Measurements from ENCODE around the gene SYNM.
"Not testable (repeated sequence)": the region's sequence is repeated elsewhere in the genome, so short reads cannot be mapped to it uniquely, and the experiment has no call there.

SYNM gene, protein sequence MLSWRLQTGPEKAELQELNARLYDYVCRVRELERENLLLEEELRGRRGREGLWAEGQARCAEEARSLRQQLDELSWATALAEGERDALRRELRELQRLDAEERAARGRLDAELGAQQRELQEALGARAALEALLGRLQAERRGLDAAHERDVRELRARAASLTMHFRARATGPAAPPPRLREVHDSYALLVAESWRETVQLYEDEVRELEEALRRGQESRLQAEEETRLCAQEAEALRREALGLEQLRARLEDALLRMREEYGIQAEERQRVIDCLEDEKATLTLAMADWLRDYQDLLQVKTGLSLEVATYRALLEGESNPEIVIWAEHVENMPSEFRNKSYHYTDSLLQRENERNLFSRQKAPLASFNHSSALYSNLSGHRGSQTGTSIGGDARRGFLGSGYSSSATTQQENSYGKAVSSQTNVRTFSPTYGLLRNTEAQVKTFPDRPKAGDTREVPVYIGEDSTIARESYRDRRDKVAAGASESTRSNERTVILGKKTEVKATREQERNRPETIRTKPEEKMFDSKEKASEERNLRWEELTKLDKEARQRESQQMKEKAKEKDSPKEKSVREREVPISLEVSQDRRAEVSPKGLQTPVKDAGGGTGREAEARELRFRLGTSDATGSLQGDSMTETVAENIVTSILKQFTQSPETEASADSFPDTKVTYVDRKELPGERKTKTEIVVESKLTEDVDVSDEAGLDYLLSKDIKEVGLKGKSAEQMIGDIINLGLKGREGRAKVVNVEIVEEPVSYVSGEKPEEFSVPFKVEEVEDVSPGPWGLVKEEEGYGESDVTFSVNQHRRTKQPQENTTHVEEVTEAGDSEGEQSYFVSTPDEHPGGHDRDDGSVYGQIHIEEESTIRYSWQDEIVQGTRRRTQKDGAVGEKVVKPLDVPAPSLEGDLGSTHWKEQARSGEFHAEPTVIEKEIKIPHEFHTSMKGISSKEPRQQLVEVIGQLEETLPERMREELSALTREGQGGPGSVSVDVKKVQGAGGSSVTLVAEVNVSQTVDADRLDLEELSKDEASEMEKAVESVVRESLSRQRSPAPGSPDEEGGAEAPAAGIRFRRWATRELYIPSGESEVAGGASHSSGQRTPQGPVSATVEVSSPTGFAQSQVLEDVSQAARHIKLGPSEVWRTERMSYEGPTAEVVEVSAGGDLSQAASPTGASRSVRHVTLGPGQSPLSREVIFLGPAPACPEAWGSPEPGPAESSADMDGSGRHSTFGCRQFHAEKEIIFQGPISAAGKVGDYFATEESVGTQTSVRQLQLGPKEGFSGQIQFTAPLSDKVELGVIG (N-terminal part only)

DNA sequence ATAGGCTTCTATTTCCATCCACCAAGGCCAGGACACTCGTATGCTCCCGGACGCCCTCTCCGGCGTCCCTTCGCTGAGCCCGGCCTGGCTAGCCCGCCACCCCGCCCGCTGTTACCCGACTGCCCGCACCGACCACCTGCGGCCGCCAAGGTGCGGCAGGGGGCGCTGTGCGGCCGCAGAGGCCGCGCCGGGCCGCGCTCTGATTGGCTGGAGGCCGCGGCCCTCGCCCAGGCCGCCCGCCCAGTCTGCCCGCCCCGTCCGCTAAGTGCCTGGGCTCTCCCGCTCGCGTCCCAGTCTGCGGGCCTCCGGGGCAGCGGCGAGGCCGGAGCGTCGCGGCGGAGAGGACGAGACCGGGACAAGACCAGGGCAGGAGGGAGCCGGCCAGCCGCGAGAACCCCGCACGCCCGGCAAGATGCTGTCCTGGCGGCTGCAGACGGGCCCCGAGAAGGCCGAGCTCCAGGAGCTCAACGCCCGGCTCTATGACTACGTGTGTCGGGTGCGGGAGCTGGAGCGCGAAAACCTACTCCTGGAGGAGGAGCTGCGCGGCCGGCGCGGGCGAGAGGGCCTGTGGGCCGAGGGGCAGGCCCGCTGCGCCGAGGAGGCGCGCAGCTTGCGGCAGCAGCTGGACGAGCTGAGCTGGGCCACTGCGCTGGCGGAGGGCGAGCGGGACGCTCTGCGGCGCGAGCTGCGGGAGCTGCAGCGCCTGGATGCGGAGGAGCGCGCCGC, at the start of gene SYNM:
SYNM (plus strand) TSS at position 293 of the 726 bp plus-strand sequence; CDS start at position 413, 120 bp downstream.
- DNase-seq (ENCODE audit: low read depth in 2 of 2, low spot score in 1 of 2): no peak

DNA sequence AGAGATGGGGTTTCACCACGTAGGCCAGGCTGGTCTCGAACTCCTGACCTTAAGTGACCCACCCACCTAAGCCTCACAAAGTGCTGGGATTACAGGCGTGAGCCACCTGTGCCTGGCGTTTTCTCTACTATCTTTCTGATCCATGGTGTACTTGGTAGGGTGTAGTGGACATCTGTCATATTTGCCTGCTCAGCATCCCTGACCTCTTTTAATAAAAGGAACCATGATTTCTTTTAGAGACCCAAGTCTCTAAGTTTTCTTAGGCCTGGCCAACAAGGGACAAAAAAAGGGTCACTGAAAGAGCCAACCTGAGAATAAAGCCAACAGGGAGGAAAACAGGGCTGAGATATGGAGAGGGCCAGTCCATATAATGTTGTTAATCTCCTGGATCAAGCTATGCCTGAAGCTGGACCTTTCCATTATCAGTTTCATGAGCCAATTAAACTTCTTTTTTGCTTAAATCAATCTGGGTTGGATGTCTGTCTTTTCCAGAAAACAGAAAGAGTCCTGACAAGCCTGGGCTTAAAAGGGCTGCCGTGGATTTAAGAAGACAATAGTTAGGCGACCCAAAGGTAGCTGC, 49.2 kb upstream of the SYNM start:
- no peak for DNase-seq (ENCODE audit: low read depth in 2 of 2, low spot score in 1 of 2)

DNA sequence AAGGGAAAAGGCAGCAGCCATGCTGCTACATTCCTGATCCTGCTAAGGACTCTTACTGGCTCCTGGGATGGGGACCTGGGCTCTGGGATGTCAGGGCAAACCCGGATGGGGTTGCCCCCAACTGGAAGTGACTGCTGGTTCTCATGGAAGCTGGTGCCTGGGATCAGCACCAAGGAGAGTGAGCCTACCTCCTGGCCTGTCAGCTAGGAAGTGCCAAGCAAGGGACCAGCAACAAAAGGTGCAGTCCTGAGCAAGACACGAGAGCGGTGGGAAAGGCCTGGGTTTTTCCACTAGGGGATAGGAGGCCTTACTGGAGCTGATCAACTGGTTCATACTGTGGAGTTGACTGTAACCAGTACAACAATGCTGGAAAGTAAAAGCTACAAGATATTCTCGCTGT, 47.9 kb upstream of the SYNM start:
- no peak for DNase-seq (ENCODE audit: low read depth in 2 of 2, low spot score in 1 of 2)

DNA sequence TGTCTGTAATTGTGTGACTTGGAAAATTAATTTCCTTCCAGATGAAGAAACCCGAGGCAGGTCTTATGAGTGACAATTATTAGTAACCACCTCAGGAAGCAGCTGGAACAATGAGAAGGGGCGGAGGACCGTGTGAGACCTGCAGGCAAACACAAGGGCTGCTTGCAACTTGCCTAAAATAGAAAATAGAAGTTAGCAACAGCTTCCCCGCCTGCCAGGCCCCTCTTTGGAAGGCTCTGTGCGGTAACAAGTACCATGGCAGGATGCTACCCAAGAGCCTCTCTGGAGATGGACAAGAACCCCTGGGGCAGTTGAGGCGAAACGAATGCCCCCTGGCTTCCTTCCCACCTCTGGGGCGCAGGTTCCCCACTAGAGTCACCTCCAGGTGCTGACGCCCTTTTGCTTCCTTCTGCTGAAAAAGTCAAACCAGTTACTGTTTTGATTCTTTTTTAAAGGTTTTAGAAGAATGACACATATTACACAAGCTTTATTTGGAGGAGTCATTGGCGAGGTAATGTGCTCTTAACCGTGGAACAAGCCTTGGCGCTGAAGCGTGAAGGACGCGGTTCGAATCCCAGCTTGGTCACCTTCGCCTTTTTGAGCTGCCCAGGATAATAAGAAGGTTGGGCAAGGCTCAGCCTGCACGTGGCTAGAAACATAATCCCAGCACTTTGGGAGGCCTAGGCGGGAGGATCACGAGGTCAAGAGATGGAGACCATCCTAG, 47.0 kb upstream of the SYNM start:
- no peak for DNase-seq (ENCODE audit: low read depth in 2 of 2, low spot score in 1 of 2)

DNA sequence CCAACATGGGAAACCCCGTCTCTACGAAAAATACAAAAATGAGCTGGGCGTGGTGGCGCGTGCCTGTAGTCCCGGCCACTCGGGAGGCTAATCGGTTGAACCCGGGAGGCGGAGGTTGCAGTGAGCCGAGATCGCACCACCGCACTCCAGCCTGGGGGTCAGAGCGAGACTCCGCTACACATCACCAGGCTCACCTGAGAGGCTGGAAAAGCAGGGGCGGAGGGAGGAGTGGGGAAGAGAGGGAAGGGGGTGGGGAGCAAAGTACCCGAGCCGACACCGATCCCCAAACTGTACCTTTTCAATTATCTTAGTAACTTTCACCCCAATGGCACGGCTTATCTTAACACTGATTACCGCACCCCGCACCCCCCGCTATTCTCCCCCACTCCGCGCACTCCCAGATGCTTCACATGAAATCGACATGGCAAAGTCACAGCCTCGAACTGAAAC, 46.4 kb upstream of the SYNM start:
- DNase-seq (ENCODE audit: low read depth in 2 of 2, low spot score in 1 of 2): no peak

DNA sequence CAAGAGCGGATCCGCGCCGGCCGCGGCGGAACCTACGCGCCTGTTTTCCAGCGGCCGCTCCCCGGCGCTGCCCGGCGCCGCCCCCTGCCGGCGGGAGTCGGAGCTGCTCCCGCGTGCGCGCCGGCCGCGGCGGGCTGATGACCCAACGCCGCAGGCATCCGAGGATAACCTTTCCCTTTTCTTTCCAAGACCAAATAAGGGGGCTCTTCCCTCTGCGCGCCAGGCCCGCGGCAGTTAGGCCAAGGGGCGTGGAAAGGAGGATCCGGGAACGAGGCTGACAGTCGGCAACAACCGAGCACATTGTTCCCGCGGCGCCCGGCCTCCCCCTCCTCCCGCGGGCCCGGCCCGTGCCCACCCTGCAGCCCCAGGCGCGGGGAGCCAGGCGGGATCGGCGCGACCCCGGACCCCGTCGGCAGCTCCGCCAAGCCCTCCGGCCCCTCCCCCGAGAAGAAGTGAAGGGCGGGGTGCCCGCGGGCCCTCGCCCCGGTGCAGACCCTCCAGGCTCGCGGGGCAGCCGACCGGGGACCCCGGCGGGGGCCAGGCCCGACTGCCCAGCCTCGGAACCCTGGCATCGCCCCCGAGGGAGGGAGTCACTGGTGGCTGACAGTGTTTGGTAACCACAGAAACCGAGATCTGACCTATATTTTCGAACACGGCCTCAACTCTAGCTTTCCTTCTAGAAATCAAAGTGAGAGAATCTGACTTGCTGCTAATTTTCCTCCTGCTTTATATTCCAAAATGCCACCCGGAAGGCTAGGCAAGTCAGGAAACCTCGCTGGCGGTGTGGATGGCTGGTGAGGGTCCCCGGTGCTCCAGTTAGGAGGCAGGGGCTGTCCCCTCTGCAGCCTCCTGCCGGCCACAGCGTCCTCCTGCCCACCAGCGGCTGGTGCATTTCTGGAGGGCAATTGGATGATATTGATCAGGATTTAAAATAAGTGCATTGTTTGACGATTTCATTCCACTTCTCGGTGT, 45.6 kb upstream of the SYNM start:
- DNase-seq (ENCODE audit: low read depth in 2 of 2, low spot score in 1 of 2): peak in 1 of 2 donors; percentile 2

DNA sequence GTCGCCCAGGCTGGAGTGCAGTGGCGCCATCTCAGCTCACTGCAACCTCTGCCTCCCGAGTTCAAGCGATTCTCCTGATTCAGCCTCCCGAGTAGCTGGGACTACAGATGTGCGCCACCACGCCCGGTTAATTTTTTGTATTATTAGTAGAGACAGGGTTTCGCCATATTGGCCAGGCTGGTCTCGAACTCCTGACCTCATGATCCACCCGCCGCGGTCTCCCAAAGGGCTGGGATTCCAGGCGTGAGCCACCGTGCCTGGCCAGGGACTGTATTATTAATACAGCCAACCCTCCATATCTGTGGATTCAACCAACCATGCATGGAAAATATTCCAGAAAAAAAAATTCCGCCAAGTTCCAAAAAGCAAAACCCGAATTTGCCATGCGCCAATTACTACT, 44.7 kb upstream of the SYNM start:
- not testable (repeated sequence) for DNase-seq (ENCODE audit: low read depth in 2 of 2, low spot score in 1 of 2)

DNA sequence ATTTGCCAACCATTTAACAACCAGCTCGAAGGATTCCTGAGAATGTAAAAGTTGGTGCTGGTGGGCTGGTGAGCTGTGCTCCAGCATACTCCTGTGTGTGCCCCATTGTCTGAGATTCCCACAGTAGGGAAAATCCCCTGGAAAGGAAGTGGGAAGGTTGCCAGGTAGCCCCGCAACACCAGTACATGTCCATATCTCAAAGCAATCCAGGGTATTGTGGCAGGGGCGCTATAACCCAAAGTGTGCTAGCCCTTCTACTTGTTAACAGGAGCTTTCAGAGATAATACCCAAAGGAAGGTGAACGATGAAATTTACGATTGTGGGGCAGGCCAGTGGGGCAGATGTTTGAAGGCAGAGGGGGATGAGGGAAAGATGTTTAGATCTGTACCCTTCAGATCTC, 42.7 kb upstream of the SYNM start:
- DNase-seq (ENCODE audit: low read depth in 2 of 2, low spot score in 1 of 2): no peak

DNA sequence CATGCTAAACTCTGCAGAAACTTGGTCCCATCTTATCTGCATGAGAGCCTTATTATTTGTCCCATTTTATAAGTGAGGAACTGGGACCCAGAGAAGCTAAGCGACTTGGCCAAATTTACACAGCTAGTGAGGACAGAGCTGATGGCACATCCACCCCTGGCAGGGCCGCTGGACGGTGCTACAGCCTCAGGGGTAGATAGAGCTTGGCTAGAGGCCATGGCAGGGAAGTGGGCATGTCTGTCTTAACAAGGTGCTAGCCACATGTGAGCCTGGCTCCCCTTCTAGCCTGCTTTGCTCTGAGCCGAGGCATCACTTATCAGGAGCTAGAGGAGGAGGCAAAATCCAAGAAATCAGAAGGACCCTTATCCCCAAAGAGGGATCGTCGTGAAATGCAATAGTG, 36.7 kb upstream of the SYNM start:
- no peak for DNase-seq (ENCODE audit: low read depth in 2 of 2, low spot score in 1 of 2)

DNA sequence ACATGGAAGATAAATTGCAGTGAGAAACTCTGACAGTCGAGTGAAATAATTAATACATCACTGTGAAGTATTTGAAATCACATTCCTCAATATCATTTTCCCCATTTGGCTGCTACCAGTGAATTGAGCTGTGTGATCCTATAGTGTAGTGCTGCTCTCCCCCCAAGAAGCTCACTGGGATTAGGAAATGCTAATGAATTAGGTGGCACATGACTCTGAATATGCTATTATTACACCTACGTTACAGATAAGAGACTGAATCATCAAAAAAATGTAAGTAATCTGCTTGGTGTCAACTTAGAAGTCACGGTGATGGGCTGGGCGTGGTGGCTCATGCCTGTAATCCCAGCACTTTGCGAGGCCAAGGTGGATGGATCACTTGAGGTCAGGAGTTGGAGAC, 34.7 kb upstream of the SYNM start:
- DNase-seq (ENCODE audit: low read depth in 2 of 2, low spot score in 1 of 2): no peak

DNA sequence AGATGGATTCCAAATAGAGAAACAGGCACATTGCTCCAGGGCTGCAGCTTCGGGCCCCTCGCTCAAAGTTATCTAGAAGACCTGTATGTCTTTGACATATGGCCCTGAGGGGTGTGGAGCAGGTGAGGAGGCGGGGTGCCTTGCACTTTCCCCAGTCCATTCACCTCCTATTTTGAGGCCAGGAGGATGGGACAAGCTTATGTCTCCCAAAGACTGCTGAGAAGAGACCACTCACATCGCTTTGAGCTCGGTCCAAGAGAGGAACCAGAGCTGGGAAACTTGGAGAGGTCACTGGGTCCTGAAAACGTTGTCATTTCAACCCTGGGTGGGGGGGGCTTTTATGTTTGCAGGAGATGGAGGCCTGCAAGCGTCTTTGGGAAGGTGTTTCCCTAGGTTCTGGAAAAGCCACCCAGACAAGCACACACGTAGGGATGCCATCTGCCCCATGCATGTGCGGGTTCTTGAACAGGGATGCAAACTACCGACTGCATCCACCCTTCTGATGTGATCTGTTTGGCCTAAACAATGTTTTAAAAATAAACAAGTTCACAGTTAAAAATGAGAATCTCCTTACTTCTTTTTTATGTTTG, 33.7 kb upstream of the SYNM start:
- no peak for DNase-seq (ENCODE audit: low read depth in 2 of 2, low spot score in 1 of 2)

DNA sequence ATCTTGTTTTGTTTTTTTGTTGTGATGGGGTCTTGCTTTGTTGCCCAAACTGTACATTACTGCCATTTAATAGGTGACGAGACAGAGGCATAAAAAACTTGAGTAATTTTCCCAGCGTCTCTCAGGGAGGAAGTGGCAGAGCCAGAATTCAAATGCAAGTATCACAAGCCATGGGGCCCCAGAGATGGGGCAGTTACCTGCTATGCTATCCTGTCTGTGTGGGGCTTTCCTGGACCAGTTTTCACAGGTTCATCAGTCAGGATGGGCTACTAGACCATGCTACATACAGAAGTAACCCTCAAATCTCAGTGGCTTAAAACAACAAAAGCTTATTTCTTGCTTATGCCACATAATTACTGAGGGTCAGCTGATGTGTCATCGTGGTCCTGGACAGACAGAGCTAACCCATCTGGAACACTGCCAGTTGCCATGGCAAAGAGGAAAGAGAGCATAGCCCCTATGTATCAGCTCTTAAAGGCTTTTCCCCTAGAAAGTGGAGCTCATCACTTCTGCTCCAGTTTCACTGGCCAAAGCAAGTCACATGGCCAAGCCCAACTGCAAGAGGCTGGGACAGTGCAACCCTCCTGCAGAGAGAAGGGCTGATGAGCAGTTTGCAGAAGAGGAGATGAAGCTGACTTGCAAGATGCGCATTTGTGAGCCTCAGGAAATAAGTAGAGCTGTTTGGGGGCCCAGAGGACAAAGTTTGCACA, 31.7 kb upstream of the SYNM start:
- DNase-seq (ENCODE audit: low read depth in 2 of 2, low spot score in 1 of 2): no peak

DNA sequence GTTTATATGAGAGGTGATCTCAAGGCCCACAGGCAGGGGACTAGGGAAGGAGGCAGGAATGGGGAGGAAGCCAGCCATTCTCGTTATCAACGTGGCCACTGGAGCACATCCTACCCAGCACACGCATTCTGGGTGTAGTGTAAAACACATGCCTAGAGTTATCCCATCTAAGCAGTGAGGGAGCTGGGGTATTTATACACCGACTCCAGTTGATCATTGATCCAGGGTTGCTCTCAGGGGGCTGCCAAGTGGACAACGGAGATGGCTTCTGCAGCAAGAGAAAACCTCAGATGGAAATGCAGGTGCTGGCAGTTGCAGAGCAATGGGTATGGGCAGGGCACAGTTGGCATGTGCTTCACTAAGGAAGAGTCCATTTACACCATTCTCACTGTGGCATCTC, 30.4 kb upstream of the SYNM start:
- no peak for DNase-seq (ENCODE audit: low read depth in 2 of 2, low spot score in 1 of 2)

DNA sequence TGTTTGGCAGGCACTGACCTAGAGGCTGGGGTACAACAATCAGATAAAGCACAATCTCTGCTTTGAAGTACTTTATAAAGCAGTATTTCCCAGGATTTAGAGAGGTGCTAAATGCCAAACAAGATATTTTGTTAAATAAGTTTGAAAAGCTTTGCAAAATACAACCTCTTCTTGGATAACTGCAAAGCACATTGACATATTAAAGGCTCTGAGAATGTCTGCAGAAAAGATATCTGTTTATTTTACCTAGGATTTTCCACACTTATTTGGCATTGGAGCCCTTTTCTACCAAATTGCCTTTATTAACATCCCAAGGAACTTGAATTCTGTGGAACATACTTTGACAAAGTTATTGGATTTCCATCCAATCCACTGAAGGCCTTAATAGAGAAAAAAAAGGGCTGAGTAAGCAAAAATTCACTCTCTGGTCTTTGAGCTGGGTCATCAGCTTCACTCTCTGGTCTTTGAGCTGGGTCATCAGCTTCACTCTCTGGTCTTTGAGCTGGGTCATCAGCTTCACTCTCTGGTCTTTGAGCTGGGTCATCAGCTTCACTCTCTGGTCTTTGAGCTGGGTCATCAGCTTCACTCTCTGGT, 29.7 kb upstream of the SYNM start:
- DNase-seq (ENCODE audit: low read depth in 2 of 2, low spot score in 1 of 2): not testable (repeated sequence)

DNA sequence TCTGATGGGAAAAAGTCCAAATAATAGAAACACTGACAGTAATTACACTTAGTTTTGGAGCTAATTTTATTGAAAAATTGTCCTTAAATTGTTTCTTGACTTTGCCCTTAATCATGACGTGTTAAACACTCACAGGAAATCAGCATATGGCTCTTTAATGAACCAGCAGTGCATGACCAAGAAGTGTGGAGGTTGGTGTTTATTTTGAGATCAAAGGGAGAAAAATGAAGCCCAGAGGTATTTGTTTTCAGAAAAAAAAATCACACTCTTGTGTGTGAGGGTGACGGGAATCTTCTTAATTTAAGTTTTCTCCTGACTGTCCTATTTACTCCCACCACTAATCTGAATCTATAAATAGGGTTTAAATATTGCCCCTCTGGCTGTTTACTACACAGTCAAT, 28.8 kb upstream of the SYNM start:
- no peak for DNase-seq (ENCODE audit: low read depth in 2 of 2, low spot score in 1 of 2)

DNA sequence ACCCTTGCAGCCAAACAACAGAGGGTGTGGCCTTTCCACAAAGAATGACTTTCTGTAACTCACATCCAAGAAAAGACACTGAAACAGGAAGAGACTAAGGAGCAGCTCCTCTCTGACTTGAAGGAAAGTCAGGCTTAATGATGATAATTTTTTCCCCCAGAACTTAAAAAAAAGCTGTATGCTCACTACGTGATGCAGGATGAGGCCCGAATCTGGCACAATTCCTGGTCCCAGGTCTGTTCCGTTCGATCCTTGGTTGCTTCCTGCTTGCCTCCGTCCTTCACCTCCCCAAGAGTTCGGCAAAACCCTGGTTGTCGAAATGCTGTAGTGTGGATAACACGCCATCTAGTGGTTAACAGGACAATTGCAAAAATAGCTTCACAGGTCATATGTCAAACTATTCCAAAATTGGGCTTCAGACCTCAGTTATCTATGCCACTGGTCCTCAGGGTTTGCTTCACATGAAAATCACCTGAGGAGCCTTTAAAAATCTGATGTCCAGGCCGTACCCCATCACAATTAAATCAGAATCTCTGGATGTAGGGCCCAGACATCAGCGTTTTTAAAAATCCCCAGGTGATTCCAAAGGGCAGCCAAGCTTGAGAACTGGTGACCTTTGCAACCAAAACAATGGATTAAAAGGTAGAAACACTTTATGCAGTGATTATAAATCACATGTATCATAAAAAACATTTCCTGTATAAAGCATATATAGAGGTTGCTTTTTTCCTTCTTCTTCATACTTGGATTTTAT, 28.1 kb upstream of the SYNM start:
- no peak for DNase-seq (ENCODE audit: low read depth in 2 of 2, low spot score in 1 of 2)
